GM23248 (cell line): ENCODE measurements around the gene LOXL4. TPM values are rescaled to one million over a fixed set of nuclear protein-coding genes. Genes with fewer than 3 reads are reported as not detected.

Experiments
- DNase-seq: peaks from one replicate; pipeline ENCODE4 v3.0.0-alpha.2; 2015
- H2AFZ ChIP-seq: fragments of 200-600 bp; sonication (generic); 2 replicates; pipeline ENCODE4 v1.6.1; 2016; ENCODE audit warnings: antibody characterized with exemption
- H3F3A ChIP-seq: fragments of 200-600 bp; sonication (generic); 2 replicates; pipeline ENCODE4 v1.6.1; 2016; ENCODE audit warnings: mild to moderate bottlenecking, antibody characterized with exemption, mixed run types; ENCODE audit not compliant: insufficient read depth
- H3K27ac ChIP-seq: fragments of 200-600 bp; sonication (generic); 2 replicates; pipeline ENCODE4 v1.5.1; 2016; ENCODE audit warnings: mild to moderate bottlenecking
- H3K27me3 ChIP-seq: fragments of 200-600 bp; sonication (generic); replicated peaks from 2 replicates; pipeline ENCODE4 v1.6.1; 2016; ENCODE audit warnings: mild to moderate bottlenecking; ENCODE audit not compliant: insufficient read depth
- H3K36me3 ChIP-seq: fragments of 200-600 bp; sonication (generic); 2 replicates; pipeline ENCODE4 v1.6.1; 2016; ENCODE audit warnings: low read depth, mild to moderate bottlenecking
- H3K4me1 ChIP-seq: fragments of 200-600 bp; sonication (generic); 2 replicates; pipeline ENCODE4 v1.6.1; 2016; ENCODE audit warnings: mild to moderate bottlenecking; ENCODE audit not compliant: insufficient read depth
- H3K4me2 ChIP-seq: fragments of 200-600 bp; sonication (generic); one replicate; pipeline ENCODE4 v1.6.1; 2016; ENCODE audit warnings: mild to moderate bottlenecking; ENCODE audit not compliant: unreplicated experiment
- H3K4me3 ChIP-seq: fragments of 200-600 bp; sonication (generic); 2 replicates; pipeline ENCODE4 v1.5.1; 2016; ENCODE audit warnings: mild to moderate bottlenecking
- H3K79me2 ChIP-seq: fragments of 200-600 bp; sonication (generic); 2 replicates; pipeline ENCODE4 v1.6.1; 2016; ENCODE audit warnings: mild to moderate bottlenecking; ENCODE audit not compliant: insufficient read depth
- H3K9ac ChIP-seq: fragments of 200-600 bp; sonication (generic); 2 replicates; pipeline ENCODE4 v1.6.1; 2016; ENCODE audit warnings: mild to moderate bottlenecking
- H3K9me2 ChIP-seq: fragments of 200-600 bp; sonication (generic); 2 replicates; pipeline ENCODE4 v1.6.1; 2016; ENCODE audit warnings: mixed run types, mild to moderate bottlenecking, moderate library complexity; ENCODE audit not compliant: insufficient read depth
- H3K9me3 ChIP-seq: fragments of 200-600 bp; sonication (generic); one replicate; pipeline ENCODE4 v1.6.1; 2017; ENCODE audit warnings: low read depth
- H4K20me1 ChIP-seq: fragments of 200-600 bp; sonication (generic); 2 replicates; pipeline ENCODE4 v1.6.0; 2016; ENCODE audit not compliant: insufficient read depth
- EZH2 ChIP-seq: fragments of 200-600 bp; sonication (generic); IDR thresholded peaks from 2 replicates; pipeline ENCODE4 v1.6.1; 2018; ENCODE audit warnings: antibody characterized with exemption, mild to moderate bottlenecking; ENCODE audit not compliant: insufficient read depth, poor library complexity, severe bottlenecking
- EZH2phosphoT487 ChIP-seq: fragments of 200-600 bp; sonication (generic); IDR thresholded peaks from 2 replicates; pipeline ENCODE4 v1.6.1; 2018; ENCODE audit warnings: antibody characterized with exemption, moderate library complexity, mild to moderate bottlenecking, low read depth; ENCODE audit not compliant: insufficient read depth
- WGBS, 2 experiments: methylation state at CpG; one replicate each; pipeline ENCODE4 v1.1.6; 2015 to 2017; ENCODE audit warnings: low lambda C conversion rate in 2 of 2, low coverage in 1 of 2; ENCODE audit errors: missing lambda C conversion rate in 2 of 2; 5-methylcytosine and 5-hydroxymethylcytosine counted together
- in situ Hi-C: fragments of 300-500 bp; cut with MboI; formaldehyde crosslinking; loops from 2 replicates; pipeline ENCODE4 v1.15.0; 2020
- polyA plus RNA-seq: library from polyadenylated mRNA; unstranded; fragments of >200 nt; fragmentation: Nextera tagmentation; extraction: Ambion mirVana; gene quantifications from 2 replicates; pipeline ENCODE4 v1.2.1, GENCODE V29; 2016
- total RNA-seq: library from RNA; depleted of rRNA; stranded (reverse); fragments of >200 nt; shearing (Covaris generic); gene quantifications from 2 replicates; pipeline ENCODE4 v1.2.3, GENCODE V29; 2014

LOXL4 gene
- total and polyA plus RNA-seq, 2 experiments from 2014 or later = 319 to 496 TPM

- H3K27ac ChIP-seq = no peak overlapping the region
- DNase-seq = no peak
- H3K4me1 ChIP-seq = peaks cover 18% of the 10 kb centered on the region
- no peaks in the 10 kb centered on the region for H3K9me3 ChIP-seq
- peaks cover 5% of the 10 kb centered on the region; the same call in 1 of the 2 replicates for H3F3A ChIP-seq
- H3K27me3 ChIP-seq = no peaks in the 10 kb centered on the region
- H3K79me2 ChIP-seq = no peaks in the 10 kb centered on the region
- H3K4me2 ChIP-seq = no peak overlapping the region
- no peak overlapping the region for H3K9ac ChIP-seq
- in situ Hi-C loops = no loop called here
- WGBS, 2 experiments = 82 to 87% methylated on average over 9 of the region's 9 CpGs
- TF ChIP-seq EZH2 = no peak
- TF ChIP-seq EZH2phosphoT487 = no peak
- H3K9me2 ChIP-seq = no peaks in the 10 kb centered on the region
- no peak overlapping the region for H3K4me3 ChIP-seq
- no peaks in the 10 kb centered on the region for H4K20me1 ChIP-seq
- no peaks in the 10 kb centered on the region for H3K36me3 ChIP-seq
- no peak overlapping the region for H2AFZ ChIP-seq
These were observed 5.3 kb upstream of the LOXL4 start for GRCh38 chr10:98273057-98273850.

- Histone ChIP-seq H3K9ac (no peak overlapping the region), H3K4me2 (no peak overlapping the region), H3K79me2 (peaks cover 2% of the 10 kb centered on the region), H3K9me3 (no peaks in the 10 kb centered on the region), H3K27ac (no peak overlapping the region), H3K4me3 (no peak overlapping the region), H3K27me3 (no peaks in the 10 kb centered on the region), H3K4me1 (peaks cover 18% of the 10 kb centered on the region), H3K9me2 (no peaks in the 10 kb centered on the region), H3K36me3 (no peaks in the 10 kb centered on the region), H3F3A (peaks cover 5% of the 10 kb centered on the region; the same call in 1 of the 2 replicates), H2AFZ (no peak overlapping the region), H4K20me1 (no peaks in the 10 kb centered on the region)
- in situ Hi-C loops = no loop called here
- 93 to 94% methylated on average over 9 to 10 of the region's 10 CpGs for WGBS, 2 experiments
- TF ChIP-seq EZH2 (no peak), EZH2phosphoT487 (no peak)
- DNase-seq = no peak
These were observed 4.7 kb upstream of the LOXL4 start for GRCh38 chr10:98272656-98273055.

GRCh38 chr10:98272245-98272644, 4.3 kb upstream of the LOXL4 start:
- Histone ChIP-seq H3K4me1 (peaks cover 18% of the 10 kb centered on the region), H3F3A (peaks cover 5% of the 10 kb centered on the region; the same call in 1 of the 2 replicates), H3K36me3 (no peaks in the 10 kb centered on the region), H3K79me2 (peaks cover 6% of the 10 kb centered on the region), H2AFZ (no peak overlapping the region), H3K4me3 (no peak overlapping the region), H3K9me2 (no peaks in the 10 kb centered on the region), H4K20me1 (no peaks in the 10 kb centered on the region), H3K27ac (no peak overlapping the region), H3K9ac (no peak overlapping the region), H3K9me3 (no peaks in the 10 kb centered on the region), H3K27me3 (no peaks in the 10 kb centered on the region), H3K4me2 (no peak overlapping the region)
- no peak for TF ChIP-seq EZH2
- TF ChIP-seq EZH2phosphoT487 = no peak
- DNase-seq = no peak
- in situ Hi-C loops = no loop called here
- 76 to 83% methylated on average over 8 of the region's 8 CpGs for WGBS, 2 experiments

- no peak for DNase-seq
- Histone ChIP-seq H4K20me1 (no peaks in the 10 kb centered on the region), H3K4me3 (no peak overlapping the region), H3K27ac (no peak overlapping the region), H3F3A (peaks cover 5% of the 10 kb centered on the region; the same call in 1 of the 2 replicates), H3K27me3 (no peaks in the 10 kb centered on the region), H3K4me2 (no peak overlapping the region), H3K9me3 (no peaks in the 10 kb centered on the region), H3K79me2 (peaks cover 20% of the 10 kb centered on the region), H3K36me3 (no peaks in the 10 kb centered on the region), H2AFZ (no peak overlapping the region), H3K9ac (no peak overlapping the region), H3K9me2 (no peaks in the 10 kb centered on the region), H3K4me1 (peaks cover 21% of the 10 kb centered on the region)
- in situ Hi-C loops = no loop called here
- TF ChIP-seq EZH2phosphoT487 (no peak), EZH2 (no peak)
- WGBS, 2 experiments = 100% methylated on average over 2 of the region's 2 CpGs
These were observed 2.8 kb upstream of the LOXL4 start for GRCh38 chr10:98270786-98271185.
